CD4-positive, alpha-beta T cell treated with Interleukin-4 for 4 hours (primary cell): Measurements from ENCODE around the gene RPP21.

Source experiments
- DNase-seq: peaks from one replicate; pipeline ENCODE4 v3.0.0-alpha.2; 2020

The RPP21 gene

GRCh38 chr6:30344868-30345671, at the start of gene RPP21:
TSS of gene RPP21 (plus strand) at chr6:30345156. CDS start at chr6:30345172, 16 bp downstream.
- DNase-seq: peak; percentile 84

GRCh38 chr6:30295837-30296236, 49.1 kb upstream of the RPP21 start:
- DNase-seq: no peak

- DNase-seq: no peak
Measured at GRCh38 chr6:30304002-30304401, 41.0 kb upstream of the RPP21 start.

- no peak for DNase-seq
Measured at GRCh38 chr6:30311101-30311500, 33.9 kb upstream of the RPP21 start.

GRCh38 chr6:30311671-30312070, 33.3 kb upstream of the RPP21 start:
- DNase-seq: no peak

- no peak for DNase-seq
Measured at GRCh38 chr6:30312266-30312665, 32.7 kb upstream of the RPP21 start.

- DNase-seq: no peak
Measured at GRCh38 chr6:30312676-30313321, 32.2 kb upstream of the RPP21 start.

- no peak for DNase-seq
Measured at GRCh38 chr6:30315156-30315555, 29.8 kb upstream of the RPP21 start.

GRCh38 chr6:30317913-30318589, 26.9 kb upstream of the RPP21 start:
- DNase-seq: peak; percentile 3

GRCh38 chr6:30319146-30319835, 25.7 kb upstream of the RPP21 start:
- no peak for DNase-seq

- DNase-seq: no peak
Measured at GRCh38 chr6:30321692-30322388, 23.1 kb upstream of the RPP21 start.

GRCh38 chr6:30322527-30323501, 22.1 kb upstream of the RPP21 start:
- peak; percentile 1 for DNase-seq

- peak; percentile 15 for DNase-seq
Measured at GRCh38 chr6:30323806-30324205, 21.1 kb upstream of the RPP21 start.

GRCh38 chr6:30325150-30325872, 19.6 kb upstream of the RPP21 start:
- DNase-seq: peak; percentile 82

- DNase-seq: peak; percentile 73
Measured at GRCh38 chr6:30325873-30326525, 19.0 kb upstream of the RPP21 start.

- DNase-seq: peak; percentile 79
Measured at GRCh38 chr6:30326526-30327231, 18.3 kb upstream of the RPP21 start, which contains the start of gene TRIM39. TSS of gene TRIM39 (plus strand) at chr6:30326927. CDS start at chr6:30329318, 2,391 bp downstream.

- no peak for DNase-seq
Measured at GRCh38 chr6:30327232-30327746, 17.7 kb upstream of the RPP21 start.

- no peak for DNase-seq
Measured at GRCh38 chr6:30328397-30328796, 16.6 kb upstream of the RPP21 start.

- no peak for DNase-seq
Measured at GRCh38 chr6:30329331-30329730, 15.6 kb upstream of the RPP21 start.
